Heart right ventricle (tissue), 16 donors: Measurements from ENCODE around the gene SRRD. TPM values are rescaled to one million over a fixed set of nuclear protein-coding genes. Genes with fewer than 3 reads are reported as not detected.

Experiments
- ATAC-seq, 8 donors: fragments of 200-7000 bp; cut with Tn5 transposase; one replicate each; pipeline ENCODE4 v1.9.1; 2020; ENCODE audit warnings: mild to moderate bottlenecking in 8 of 8, moderate library complexity in 8 of 8, moderate number of reproducible peaks in 1 of 8
- DNase-seq, 2 donors: peaks; one replicate each; pipeline ENCODE4 v3.0.0-alpha.2; 2020
- H3K27ac ChIP-seq, 10 donors: fragments of 200-600 bp; sonication (generic) in 2 of 10; one replicate each; pipeline versions ENCODE4 v1.5.0 to v1.8.0; 2020 to 2022; ENCODE audit warnings: mild to moderate bottlenecking in 3 of 10
- H3K27me3 ChIP-seq, 7 donors: fragments of 200-600 bp; one replicate each; pipeline ENCODE4 v1.8.0; 2021 to 2022; ENCODE audit warnings: mild to moderate bottlenecking in 2 of 7
- H3K36me3 ChIP-seq, 9 donors: fragments of 200-600 bp; sonication (generic) in 1 of 9; one replicate each; pipeline versions ENCODE4 v1.5.0 to v1.8.0; 2020 to 2022; ENCODE audit warnings: mild to moderate bottlenecking in 2 of 9
- H3K4me1 ChIP-seq, 9 donors: fragments of 200-600 bp; sonication (generic) in 1 of 9; one replicate each; pipeline versions ENCODE4 v1.5.0 to v1.8.0; 2020 to 2022; ENCODE audit warnings: mild to moderate bottlenecking in 4 of 9
- H3K4me3 ChIP-seq, 10 donors: fragments of 200-600 bp; sonication (generic) in 2 of 10; one replicate each; pipeline versions ENCODE4 v1.5.0 to v1.8.0; 2020 to 2022; ENCODE audit warnings: mild to moderate bottlenecking in 7 of 10, moderate library complexity in 2 of 10
- H3K9me3 ChIP-seq, 11 donors: fragments of 200-600 bp in 10 of 11; sonication (generic) in 2 of 11; one replicate each; pipeline versions ENCODE4 v1.5.0 to v1.8.0; 2013 to 2022; ENCODE audit warnings: mild to moderate bottlenecking in 2 of 11, control low read depth in 1 of 11, moderate library complexity in 1 of 11
- WGBS, 2 donors: extraction: QIAGEN DNeasy Blood & Tissue Kit; methylation state at CpG; one replicate each; pipeline ENCODE4 v1.1.7; 2013; ENCODE audit warnings: inconsistent platforms in 1 of 2; 5-methylcytosine and 5-hydroxymethylcytosine counted together
- intact Hi-C, 10 donors: fragments of 100-400 bp; cut with DNase I; formaldehyde crosslinking; loops; one replicate each; pipeline versions ENCODE4 v1.11.1 to v1.14.2; 2022
- polyA plus RNA-seq, 2 donors: library from polyadenylated mRNA; stranded (reverse); fragments of 200-250 nt; gene quantifications; one replicate each; pipeline ENCODE4 v1.2.3, GENCODE V29; 2013
- total RNA-seq, 10 donors: library from RNA; stranded (reverse); fragmentation: NEBNext Ultra II Directional in 3 of 10; extraction: Animal tissue kit (Norgen Biotek cat#: 25700) in 3 of 10; gene quantifications; one replicate each; pipeline versions ENCODE4 v1.2.1 to v1.2.4, GENCODE V29; 2021 to 2023
- TF ChIP-seq, protein P1 (sequence below), 9 donors: fragments of 200-600 bp; sonication (generic) in 2 of 9; IDR thresholded peaks; one replicate each; pipeline versions ENCODE4 v1.5.0 to v1.8.0; 2021 to 2022; ENCODE audit warnings: antibody characterized with exemption in 9 of 9, mild to moderate bottlenecking in 5 of 9, moderate library complexity in 1 of 9
- donor health status: Arrhythmogenic right ventricular cardiomyopathy.
- donor health status: ischemic (EF 13 %, LVEDD 7.1; RV severe dilation, severe dysfunction).
- donor health status: healthy with polysubstance abuse.
- donor health status: DM: no; HTN: yes; CAD: no.
- donor health status: DM: no; HTN: no; CAD: no.
- donor health status: ischemic (EF 25% LVEDD 6.9; RV normal size, moderate dysfunction).
- donor health status: ischemic (EF 25% LVEDD 5.7; RV mildly dilated, moderate dysfunction).
- donor health status: healthy.
- donor health status: DM: yes; HTN: yes; CAD: no.
- donor health status: Ischemic cardiomyopathy.
- donor health status: ischemic (EF 35%, LVEDD 5.7; RV mildly dilated, moderate dysfunction).
- donor health status: nonischemic (EF 11% LVEDD 7.7; RV severe dilation, severe dysfunction).
- donor health status: DM: yes; HTN: yes; CAD: no.
- donor health status: PGD.
- donor health status: ischemic (EF 29% LVEDD 5.4; RV normal size, mild dysfunction).
- donor health status: nonischemic (EF 23%, LVEDD 6.1; RV moderate dilation, normal function).

Gene SRRD
- total and polyA plus RNA-seq, 12 donors, result 11.9 to 26.3 (median 20.7) TPM

DNA sequence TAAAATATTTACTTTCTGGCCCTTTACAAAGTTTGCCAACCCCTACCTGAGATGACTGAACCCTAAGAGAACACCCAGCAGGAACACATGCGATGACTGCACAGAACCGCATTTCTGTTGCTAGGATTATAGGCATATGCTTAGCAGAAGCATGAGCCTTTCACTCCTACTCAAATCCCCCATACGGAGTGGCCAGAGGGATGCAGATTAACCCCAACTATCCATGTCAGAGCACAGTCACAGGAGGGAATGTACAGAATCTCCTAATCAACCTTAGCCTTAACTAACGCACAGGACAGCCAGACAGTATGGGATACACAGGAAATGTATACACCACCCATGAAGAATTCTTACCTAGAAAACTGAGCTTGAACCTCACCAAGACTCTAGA lies 6.3 kb upstream of the SRRD start:
- no peak for DNase-seq
- Histone ChIP-seq H3K4me1 (peaks cover 0 to 49% (median 36%) of the 10 kb centered on the region in 9 donors), H3K36me3 (peaks cover 0 to 81% (median 21%) of the 10 kb centered on the region in 9 donors), H3K27me3 (no peaks in the 10 kb centered on the region), H3K4me3 (no peak overlapping the region), H3K27ac (no peak overlapping the region), H3K9me3 (no peaks in the 10 kb centered on the region)
- WGBS, 2 donors, result 35 to 37% methylated on average over 4 of the region's 4 CpGs
- TF ChIP-seq, protein P1, sequence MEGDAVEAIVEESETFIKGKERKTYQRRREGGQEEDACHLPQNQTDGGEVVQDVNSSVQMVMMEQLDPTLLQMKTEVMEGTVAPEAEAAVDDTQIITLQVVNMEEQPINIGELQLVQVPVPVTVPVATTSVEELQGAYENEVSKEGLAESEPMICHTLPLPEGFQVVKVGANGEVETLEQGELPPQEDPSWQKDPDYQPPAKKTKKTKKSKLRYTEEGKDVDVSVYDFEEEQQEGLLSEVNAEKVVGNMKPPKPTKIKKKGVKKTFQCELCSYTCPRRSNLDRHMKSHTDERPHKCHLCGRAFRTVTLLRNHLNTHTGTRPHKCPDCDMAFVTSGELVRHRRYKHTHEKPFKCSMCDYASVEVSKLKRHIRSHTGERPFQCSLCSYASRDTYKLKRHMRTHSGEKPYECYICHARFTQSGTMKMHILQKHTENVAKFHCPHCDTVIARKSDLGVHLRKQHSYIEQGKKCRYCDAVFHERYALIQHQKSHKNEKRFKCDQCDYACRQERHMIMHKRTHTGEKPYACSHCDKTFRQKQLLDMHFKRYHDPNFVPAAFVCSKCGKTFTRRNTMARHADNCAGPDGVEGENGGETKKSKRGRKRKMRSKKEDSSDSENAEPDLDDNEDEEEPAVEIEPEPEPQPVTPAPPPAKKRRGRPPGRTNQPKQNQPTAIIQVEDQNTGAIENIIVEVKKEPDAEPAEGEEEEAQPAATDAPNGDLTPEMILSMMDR (IDR thresholded peaks at IDR 0.05), result no peak
- ATAC-seq, result no peak
- intact Hi-C loops, result no loop called here

DNA sequence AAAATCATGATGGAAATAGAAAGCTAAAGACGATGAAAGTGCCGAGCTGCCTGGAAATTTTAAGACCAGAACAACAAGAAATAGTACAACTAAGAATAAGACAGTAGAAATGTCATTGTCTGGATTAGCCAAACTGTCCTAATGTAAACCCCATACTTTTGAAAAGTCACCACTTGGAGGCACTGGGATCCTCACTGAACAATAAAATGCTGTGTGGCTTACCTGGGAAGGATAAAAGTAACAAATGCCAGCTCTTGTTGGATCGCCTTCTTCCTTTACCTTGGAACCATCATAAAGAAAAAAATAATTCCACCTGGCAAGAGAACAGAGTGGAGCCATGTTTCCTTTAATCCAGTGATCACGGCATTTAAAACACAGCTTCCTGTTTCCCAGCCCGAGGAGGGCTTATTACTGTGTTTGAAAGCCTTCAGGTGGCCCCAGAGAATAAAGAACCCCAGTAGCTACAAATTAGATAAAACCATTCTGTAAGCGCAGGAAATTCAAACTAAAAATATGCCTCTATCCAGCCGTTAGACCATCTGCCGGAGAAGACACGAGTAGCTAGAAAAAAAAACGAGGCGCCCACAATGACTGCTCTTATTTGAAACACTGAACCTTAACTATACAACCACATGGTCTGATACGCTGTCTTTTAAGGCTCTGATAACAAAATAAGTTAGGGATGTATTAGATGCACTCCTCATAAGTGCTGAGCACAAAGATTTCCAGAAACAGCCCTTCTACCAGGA lies 4.5 kb upstream of the SRRD start:
- TF ChIP-seq, protein P1 (IDR thresholded peaks at IDR 0.05), result no peak
- ATAC-seq (no peak), DNase-seq (no peak)
- Histone ChIP-seq H3K4me3 (peak overlapping the region in 4 of 10 donors; percentile 1 to 35 (median 12)), H3K9me3 (no peaks in the 10 kb centered on the region), H3K4me1 (peaks cover 0 to 58% (median 46%) of the 10 kb centered on the region in 9 donors), H3K27me3 (no peaks in the 10 kb centered on the region), H3K36me3 (peaks cover 0 to 62% (median 21%) of the 10 kb centered on the region in 9 donors), H3K27ac (peak overlapping the region in 4 of 10 donors; percentile 9 to 55 (median 22))
- 43 to 58% methylated on average over 12 of the region's 12 CpGs for WGBS, 2 donors
- intact Hi-C loops, result no loop called here

DNA sequence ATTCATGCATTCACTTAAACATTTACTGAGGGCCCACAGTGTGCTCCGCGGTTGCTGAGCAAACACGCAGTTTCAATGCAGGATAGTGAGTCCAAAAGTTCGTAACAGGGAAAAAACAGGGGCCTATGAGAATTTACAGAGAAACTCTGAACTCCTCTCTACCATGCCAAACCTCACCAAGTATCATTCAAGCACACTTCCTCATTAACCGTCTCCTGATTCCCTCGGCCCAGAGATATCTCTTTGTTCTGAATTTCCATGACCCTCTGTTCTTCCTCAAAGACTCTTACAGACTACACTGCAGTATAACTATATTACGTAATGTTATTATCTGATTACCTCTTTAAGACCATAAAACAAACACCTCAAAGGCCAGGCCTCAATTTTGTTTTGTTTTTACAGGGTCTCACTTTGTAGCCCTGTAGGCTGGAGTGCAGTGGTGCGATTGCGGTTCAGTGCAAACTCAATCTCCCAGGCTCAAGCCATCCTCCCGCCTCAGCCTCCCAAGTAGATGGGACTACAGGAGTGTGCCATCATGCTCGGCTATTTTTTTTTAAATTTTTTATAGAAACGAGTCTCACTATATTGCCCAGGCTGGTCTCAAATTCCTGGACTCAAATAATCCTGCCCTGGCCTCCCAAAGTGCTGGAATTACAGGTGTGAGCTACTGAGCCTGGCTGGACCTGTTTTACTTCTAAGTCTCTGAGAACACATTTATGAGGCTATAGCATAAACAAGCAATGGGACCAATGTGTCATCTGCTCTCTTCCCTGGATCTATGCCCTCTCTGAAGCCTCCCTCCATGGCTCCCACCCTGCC lies 3.7 kb upstream of the SRRD start:
- Histone ChIP-seq H3K4me1 (peaks cover 0 to 59% (median 54%) of the 10 kb centered on the region in 9 donors), H3K27me3 (no peaks in the 10 kb centered on the region), H3K36me3 (peaks cover 0 to 54% (median 17%) of the 10 kb centered on the region in 9 donors), H3K27ac (peak overlapping the region in 4 of 10 donors; percentile 9 to 55 (median 22)), H3K9me3 (no peaks in the 10 kb centered on the region), H3K4me3 (peak overlapping the region in 4 of 10 donors; percentile 1 to 35 (median 12))
- DNase-seq, result no peak
- ATAC-seq, result no peak
- intact Hi-C loops, result loop anchor here in 2 of 10 donors (5.0 to 10.0 kb wide), 2 partner anchors 112 to 175 kb away; partner anchors contain the start of genes MIAT (in 1 of the 2) and TPST2 (in 1 of the 2)
- TF ChIP-seq, protein P1 (IDR thresholded peaks at IDR 0.05), result no peak
- WGBS, 2 donors, result 65 to 73% methylated on average over 12 of the region's 12 CpGs

DNA sequence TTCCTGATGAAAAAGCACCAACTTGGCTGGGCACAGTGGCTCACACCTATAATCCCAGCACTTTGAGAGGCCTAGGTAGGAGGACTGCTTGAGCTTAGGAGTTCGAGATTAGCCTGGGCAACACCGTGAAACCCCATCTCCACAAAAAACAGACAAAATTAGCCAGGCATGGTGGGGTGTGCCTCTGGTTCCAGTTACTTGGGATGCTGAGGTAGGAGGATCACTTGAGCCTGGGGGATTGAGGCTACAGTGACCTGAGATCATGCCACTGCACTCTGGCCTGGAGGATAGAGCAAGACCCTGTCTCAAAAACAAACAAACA lies 3.1 kb upstream of the SRRD start:
- DNase-seq (no peak), ATAC-seq (no peak)
- H3K27me3 ChIP-seq, result no peaks in the 10 kb centered on the region
- H3K36me3 ChIP-seq, result peaks cover 0 to 48% (median 14%) of the 10 kb centered on the region in 9 donors
- no peaks in the 10 kb centered on the region for H3K9me3 ChIP-seq
- H3K4me1 ChIP-seq, result peaks cover 0 to 64% (median 60%) of the 10 kb centered on the region in 9 donors
- TF ChIP-seq, protein P1 (IDR thresholded peaks at IDR 0.05), result no peak
- intact Hi-C loops, result loop anchor here in 2 of 10 donors (5.0 to 10.0 kb wide), 2 partner anchors 112 to 174 kb away; partner anchors contain the start of genes MIAT (in 1 of the 2) and TPST2 (in 1 of the 2)
- H3K4me3 ChIP-seq, result no peak overlapping the region
- 88% methylated on average over 2 of the region's 2 CpGs for WGBS, 2 donors
- H3K27ac ChIP-seq, result no peak overlapping the region
